ENCODE measurements around the gene WDR87. TPM values are rescaled to one million over a fixed set of nuclear protein-coding genes. Genes with fewer than 3 reads are reported as not detected.

Gene WDR87
- under 0.01 TPM in 1 of 2 replicates, not detected in the other for total RNA-seq (ENCODE audit: low replicate concordance)

GRCh38 chr19:37905946-37906868 is at the start of gene WDR87:
TSS of gene WDR87 (minus strand) at chr19:37906594. CDS start at chr19:37898239, 8,355 bp downstream.

GRCh38 chr19:37906869-37907734 is 708 bp upstream of the WDR87 start, which contains the start of gene SIPA1L3:
TSS of gene SIPA1L3 (plus strand) at chr19:37907208. CDS start at chr19:38081566, 174,358 bp downstream.

Other genes with a start within 250 kb of the WDR87 start
- gene ZNF607, start 186.8 kb downstream of the WDR87 start, total RNA-seq (ENCODE audit: low replicate concordance), result 4.4 and 6.4 TPM in 2 replicates
- gene ZNF573, start 127.0 kb downstream of the WDR87 start, total RNA-seq (ENCODE audit: low replicate concordance), result 3.5 and 3.7 TPM in 2 replicates
- gene SIPA1L3, start 614 bp upstream of the WDR87 start, total RNA-seq (ENCODE audit: low replicate concordance), result 7.3 and 8.9 TPM in 2 replicates

All from smooth muscle cell of the coronary artery (primary cell).